ENCODE results near the gene CISH.

The CISH gene

DNA sequence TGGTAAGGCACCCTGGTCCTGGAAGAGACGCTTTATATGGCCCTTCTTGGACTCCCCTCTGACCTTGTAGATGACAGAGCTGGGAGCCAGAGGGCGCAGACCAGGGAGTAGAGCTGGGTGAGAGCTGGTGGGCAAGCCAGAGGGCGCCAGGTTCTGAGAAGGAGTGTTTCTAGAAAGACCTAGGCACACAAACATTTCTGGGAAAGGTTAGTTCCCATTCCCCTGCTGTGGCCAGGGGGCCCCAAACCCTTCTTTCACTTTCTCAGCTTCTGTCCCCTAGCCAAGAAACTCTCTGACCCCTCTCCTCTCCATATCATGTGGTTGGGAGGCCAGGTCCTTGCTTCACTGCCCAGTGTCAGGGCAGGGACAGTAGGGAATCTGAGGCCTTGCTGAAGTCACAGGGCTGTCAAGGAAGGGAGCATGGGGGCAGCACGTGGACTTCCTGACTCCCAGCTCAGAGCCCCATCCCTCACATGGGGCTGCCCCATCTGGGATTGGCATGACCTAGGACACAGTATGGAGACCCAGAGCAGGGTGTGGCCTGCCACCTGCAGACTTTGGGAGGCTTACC lies 38.7 kb downstream of the CISH start:
- H2AK5ac ChIP-seq (ENCODE audit: low read length), result no peak overlapping the region
- WGBS (ENCODE audit: extremely low coverage, insufficient coverage, insufficient read length), result no CpG with 5 or more reads among the region's 4 CpGs

DNA sequence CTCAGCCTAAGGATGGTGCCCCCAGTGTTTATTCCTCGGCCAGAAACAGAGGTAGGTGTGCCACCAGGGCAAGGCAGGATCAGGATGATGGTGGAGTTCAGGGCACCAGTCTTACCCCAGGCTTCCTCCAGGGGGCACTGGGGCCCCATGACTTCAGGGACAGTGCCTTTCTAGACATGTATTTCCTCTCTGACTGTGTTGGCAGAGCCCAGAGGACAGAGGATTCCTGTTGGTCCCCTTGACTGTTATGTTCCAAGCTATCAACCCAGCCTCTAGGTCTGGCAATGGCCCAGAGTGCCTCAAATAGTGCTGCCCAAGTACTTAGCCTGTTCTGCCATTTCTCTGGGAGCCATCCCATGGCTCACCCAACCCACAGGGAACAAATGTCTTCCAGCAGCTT lies 39.4 kb downstream of the CISH start:
- Histone ChIP-seq H3K4me2 (ENCODE audit: low read length) (no peak overlapping the region), H3K4me3 (ENCODE audit: low read depth, low read length) (no peak overlapping the region), H4K12ac (ENCODE audit: low read depth, low read length) (no peak overlapping the region), H2BK120ac (ENCODE audit: insufficient read depth, low read length, poor library complexity) (no peak overlapping the region), H3K36me3 (ENCODE audit: control insufficient read depth in 1 of 2, insufficient read depth in 2 of 2, low read length in 2 of 2) (peaks cover 5 to 11% of the 10 kb centered on the region in 2 experiments), H4K91ac (ENCODE audit: low read depth, low read length) (no peak overlapping the region), H3K79me2 (ENCODE audit: control insufficient read depth, insufficient read depth, low read length, poor library complexity) (no peaks in the 10 kb centered on the region), H3K4me1 (ENCODE audit: control insufficient read depth in 1 of 2, insufficient read depth in 2 of 2, low read length in 2 of 2) (peaks cover 2 to 6% of the 10 kb centered on the region in 2 experiments), H3K9ac (ENCODE audit: low read length) (no peak overlapping the region), H2BK12ac (ENCODE audit: low read length) (no peak overlapping the region), H2BK5ac (ENCODE audit: low read depth, low read length, poor library complexity) (no peak overlapping the region), H2AFZ (ENCODE audit: insufficient read depth, low read length, poor library complexity) (no peak overlapping the region), H4K8ac (ENCODE audit: low read depth, low read length) (no peak overlapping the region), H3K18ac (ENCODE audit: low read length) (no peak overlapping the region), H3K27me3 (ENCODE audit: insufficient read depth, low read length) (peaks cover 10% of the 10 kb centered on the region), H3K4ac (ENCODE audit: low read depth, low read length) (no peak overlapping the region), H3K9me3 (ENCODE audit: insufficient read depth, low read depth, low read length) (peaks cover 3% of the 10 kb centered on the region), H3K14ac (ENCODE audit: low read length) (no peak overlapping the region), H3K23ac (ENCODE audit: low read length) (no peak overlapping the region), H3K27ac (ENCODE audit: low read depth, low read length) (no peak overlapping the region), H2AK5ac (ENCODE audit: low read length) (no peak overlapping the region), H3K79me1 (ENCODE audit: low read length) (peaks cover 8% of the 10 kb centered on the region)
- no CpG with 5 or more reads among the region's 1 CpG for WGBS (ENCODE audit: extremely low coverage, insufficient coverage, insufficient read length)
- peak; percentile 52 to 75 for DNase-seq

More for the DNA sequence above, 38.7 kb downstream of the CISH start:
- Histone ChIP-seq H3K79me2 (ENCODE audit: control insufficient read depth, insufficient read depth, low read length, poor library complexity) (no peaks in the 10 kb centered on the region), H3K79me1 (ENCODE audit: low read length) (peaks cover 8% of the 10 kb centered on the region), H4K91ac (ENCODE audit: low read depth, low read length) (no peak overlapping the region), H3K9me3 (ENCODE audit: insufficient read depth, low read depth, low read length) (peaks cover 3% of the 10 kb centered on the region), H4K8ac (ENCODE audit: low read depth, low read length) (no peak overlapping the region), H3K4me2 (ENCODE audit: low read length) (no peak overlapping the region), H3K23ac (ENCODE audit: low read length) (no peak overlapping the region), H3K27me3 (ENCODE audit: insufficient read depth, low read length) (peaks cover 3% of the 10 kb centered on the region), H3K27ac (ENCODE audit: low read depth, low read length) (no peak overlapping the region), H3K4me3 (ENCODE audit: low read depth, low read length) (no peak overlapping the region), H2AFZ (ENCODE audit: insufficient read depth, low read length, poor library complexity) (no peak overlapping the region), H2BK120ac (ENCODE audit: insufficient read depth, low read length, poor library complexity) (no peak overlapping the region), H2BK5ac (ENCODE audit: low read depth, low read length, poor library complexity) (no peak overlapping the region), H3K36me3 (ENCODE audit: control insufficient read depth in 1 of 2, insufficient read depth in 2 of 2, low read length in 2 of 2) (peaks cover 11 to 18% of the 10 kb centered on the region in 2 experiments), H2BK12ac (ENCODE audit: low read length) (no peak overlapping the region), H3K9ac (ENCODE audit: low read length) (no peak overlapping the region), H3K14ac (ENCODE audit: low read length) (no peak overlapping the region), H3K4me1 (ENCODE audit: control insufficient read depth in 1 of 2, insufficient read depth in 2 of 2, low read length in 2 of 2) (peaks cover 2% of the 10 kb centered on the region in 2 experiments), H3K18ac (ENCODE audit: low read length) (no peak overlapping the region), H4K12ac (ENCODE audit: low read depth, low read length) (no peak overlapping the region), H3K4ac (ENCODE audit: low read depth, low read length) (no peak overlapping the region)
- DNase-seq, result no peak

DNA sequence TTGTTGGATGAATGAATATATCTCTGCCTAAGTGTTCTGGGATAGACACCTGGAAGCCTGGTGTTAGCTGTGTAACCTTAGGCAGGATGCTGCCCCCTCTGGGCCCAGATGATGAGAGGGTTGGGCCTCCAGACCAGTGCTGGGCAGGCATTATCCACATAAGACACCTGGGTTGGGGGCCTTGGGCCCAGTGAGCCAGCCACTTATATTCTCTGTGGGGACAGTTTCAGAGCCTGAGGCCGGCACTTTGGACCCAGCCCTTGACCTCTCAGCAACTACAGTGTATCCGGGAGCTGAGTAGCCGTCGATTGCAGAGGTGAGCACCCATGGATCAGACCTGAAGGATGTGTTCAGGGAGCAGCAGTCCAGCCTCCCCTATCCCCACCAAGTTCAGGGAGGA lies 40.1 kb downstream of the CISH start:
- Histone ChIP-seq H3K79me2 (ENCODE audit: control insufficient read depth, insufficient read depth, low read length, poor library complexity) (no peaks in the 10 kb centered on the region), H3K4me3 (ENCODE audit: low read depth, low read length) (no peak overlapping the region), H4K8ac (ENCODE audit: low read depth, low read length) (no peak overlapping the region), H4K91ac (ENCODE audit: low read depth, low read length) (no peak overlapping the region), H3K18ac (ENCODE audit: low read length) (no peak overlapping the region), H3K4ac (ENCODE audit: low read depth, low read length) (no peak overlapping the region), H3K27me3 (ENCODE audit: insufficient read depth, low read length) (peaks cover 15% of the 10 kb centered on the region), H2AK5ac (ENCODE audit: low read length) (no peak overlapping the region), H3K9me3 (ENCODE audit: insufficient read depth, low read depth, low read length) (peaks cover 3% of the 10 kb centered on the region), H3K79me1 (ENCODE audit: low read length) (peaks cover 8% of the 10 kb centered on the region), H2BK120ac (ENCODE audit: insufficient read depth, low read length, poor library complexity) (no peak overlapping the region), H3K9ac (ENCODE audit: low read length) (no peak overlapping the region), H3K4me1 (ENCODE audit: control insufficient read depth in 1 of 2, insufficient read depth in 2 of 2, low read length in 2 of 2) (peaks cover 2 to 6% of the 10 kb centered on the region in 2 experiments), H3K14ac (ENCODE audit: low read length) (no peak overlapping the region), H2AFZ (ENCODE audit: insufficient read depth, low read length, poor library complexity) (no peak overlapping the region), H2BK5ac (ENCODE audit: low read depth, low read length, poor library complexity) (no peak overlapping the region), H3K4me2 (ENCODE audit: low read length) (no peak overlapping the region), H3K36me3 (ENCODE audit: control insufficient read depth in 1 of 2, insufficient read depth in 2 of 2, low read length in 2 of 2) (peaks cover 0 to 7% of the 10 kb centered on the region in 2 experiments), H3K27ac (ENCODE audit: low read depth, low read length) (no peak overlapping the region), H2BK12ac (ENCODE audit: low read length) (no peak overlapping the region), H3K23ac (ENCODE audit: low read length) (no peak overlapping the region), H4K12ac (ENCODE audit: low read depth, low read length) (no peak overlapping the region)
- no CpG with 5 or more reads among the region's 4 CpGs for WGBS (ENCODE audit: extremely low coverage, insufficient coverage, insufficient read length)
- no peak for DNase-seq

DNA sequence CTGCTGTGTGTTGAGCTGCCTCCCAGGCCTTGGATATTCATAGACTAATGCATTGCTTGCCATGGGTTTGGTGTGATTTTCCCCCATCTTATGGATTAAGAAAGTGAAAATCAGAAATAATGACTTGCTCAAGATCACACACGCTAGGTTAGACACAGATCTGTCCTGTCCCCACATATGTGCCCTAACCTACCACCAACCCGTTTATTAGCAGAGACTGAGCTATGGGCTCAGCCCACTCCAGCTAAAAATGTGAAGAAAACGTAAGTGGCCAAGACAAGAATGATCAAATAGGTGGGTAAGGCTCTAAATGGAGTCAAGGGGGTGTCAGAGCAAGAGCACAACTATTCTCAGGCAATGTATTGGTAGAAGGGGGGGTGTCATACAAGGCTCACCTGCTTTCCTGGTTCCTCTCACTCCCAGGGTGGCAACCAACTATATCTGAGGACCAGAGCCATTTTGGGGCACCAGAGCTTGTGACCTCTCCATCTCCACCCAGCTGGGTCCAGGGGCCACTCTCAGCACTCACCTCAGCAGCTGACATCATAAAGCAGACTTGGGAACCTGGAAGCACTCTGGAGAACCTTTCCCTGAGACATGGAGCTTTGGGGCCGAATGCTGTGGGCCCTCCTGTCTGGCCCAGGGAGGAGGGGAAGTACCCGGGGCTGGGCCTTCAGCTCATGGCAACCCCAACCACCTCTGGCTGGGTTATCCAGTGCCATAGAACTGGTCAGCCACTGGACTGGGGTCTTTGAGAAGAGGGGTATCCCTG lies 40.9 kb downstream of the CISH start:
- peaks cover 8% of the 10 kb centered on the region for H3K79me1 ChIP-seq (ENCODE audit: low read length)
- H3K4me3 ChIP-seq (ENCODE audit: low read depth, low read length), result no peak overlapping the region
- H2BK5ac ChIP-seq (ENCODE audit: low read depth, low read length, poor library complexity), result no peak overlapping the region
- no peak overlapping the region for H2BK12ac ChIP-seq (ENCODE audit: low read length)
- H3K4me1 ChIP-seq (ENCODE audit: control insufficient read depth in 1 of 2, insufficient read depth in 2 of 2, low read length in 2 of 2), result peaks cover 2 to 6% of the 10 kb centered on the region in 2 experiments
- peaks cover 0 to 7% of the 10 kb centered on the region in 2 experiments for H3K36me3 ChIP-seq (ENCODE audit: control insufficient read depth in 1 of 2, insufficient read depth in 2 of 2, low read length in 2 of 2)
- H4K91ac ChIP-seq (ENCODE audit: low read depth, low read length), result no peak overlapping the region
- H3K27ac ChIP-seq (ENCODE audit: low read depth, low read length), result no peak overlapping the region
- no peak overlapping the region for H3K14ac ChIP-seq (ENCODE audit: low read length)
- H3K4me2 ChIP-seq (ENCODE audit: low read length), result peak overlapping the region; percentile 63
- no peak overlapping the region for H4K12ac ChIP-seq (ENCODE audit: low read depth, low read length)
- H3K9ac ChIP-seq (ENCODE audit: low read length), result no peak overlapping the region
- no peak overlapping the region for H3K23ac ChIP-seq (ENCODE audit: low read length)
- H3K18ac ChIP-seq (ENCODE audit: low read length), result no peak overlapping the region
- peaks cover 15% of the 10 kb centered on the region for H3K27me3 ChIP-seq (ENCODE audit: insufficient read depth, low read length)
- no peak overlapping the region for H2BK120ac ChIP-seq (ENCODE audit: insufficient read depth, low read length, poor library complexity)
- no peak overlapping the region for H3K4ac ChIP-seq (ENCODE audit: low read depth, low read length)
- DNase-seq, result no peak
- H3K9me3 ChIP-seq (ENCODE audit: insufficient read depth, low read depth, low read length), result peaks cover 3% of the 10 kb centered on the region
- no peak overlapping the region for H4K8ac ChIP-seq (ENCODE audit: low read depth, low read length)
- no peaks in the 10 kb centered on the region for H3K79me2 ChIP-seq (ENCODE audit: control insufficient read depth, insufficient read depth, low read length, poor library complexity)
- no peak overlapping the region for H2AFZ ChIP-seq (ENCODE audit: insufficient read depth, low read length, poor library complexity)
- no peak overlapping the region for H2AK5ac ChIP-seq (ENCODE audit: low read length)
- no CpG with 5 or more reads among the region's 5 CpGs for WGBS (ENCODE audit: extremely low coverage, insufficient coverage, insufficient read length)

All from trophoblast cell (in vitro differentiated cells and primary cell).